ENCODE data around the gene EFNB1. TPM values are rescaled to one million over a fixed set of nuclear protein-coding genes. Genes with fewer than 3 reads are reported as not detected.

EFNB1 gene
- total RNA-seq, 1 donor from 2014 or later: 71.7 TPM

DNA sequence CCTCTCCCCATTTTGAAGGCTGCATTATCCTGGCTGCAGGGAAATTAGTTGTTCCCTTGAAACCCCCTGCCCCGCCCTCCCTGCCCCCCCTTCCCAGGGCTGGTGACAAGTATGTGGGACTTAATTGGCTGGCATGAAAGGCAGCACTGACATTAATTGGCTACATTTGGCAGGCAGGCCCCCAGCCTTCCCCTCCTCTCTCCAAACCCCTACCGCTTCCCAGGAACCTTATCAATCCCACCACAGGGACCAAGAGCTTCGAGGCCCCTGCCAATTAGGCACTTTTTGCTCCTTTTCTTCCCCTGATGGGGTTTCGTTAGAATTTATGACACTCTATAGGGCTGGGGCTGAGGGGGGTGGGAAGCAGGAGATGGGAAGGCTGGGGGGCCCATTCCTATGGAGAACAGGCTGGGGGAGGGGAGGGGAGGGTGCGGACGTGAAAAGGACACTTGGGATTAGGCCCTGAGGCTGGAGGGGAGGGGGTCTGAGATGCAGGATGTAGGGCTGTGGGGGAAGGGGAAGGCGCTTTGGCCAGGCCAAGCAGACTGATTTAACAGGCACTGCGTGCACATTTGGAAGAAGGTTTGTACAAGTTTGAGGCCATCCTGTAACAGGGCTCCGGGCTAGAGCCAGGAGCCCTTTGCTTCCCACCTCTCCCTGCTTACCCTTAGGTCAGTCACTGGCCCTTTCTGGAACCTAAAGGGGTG, 52.2 kb downstream of the EFNB1 start:
- DNase-seq (ENCODE audit: low read depth, low spot score): no peak

DNA sequence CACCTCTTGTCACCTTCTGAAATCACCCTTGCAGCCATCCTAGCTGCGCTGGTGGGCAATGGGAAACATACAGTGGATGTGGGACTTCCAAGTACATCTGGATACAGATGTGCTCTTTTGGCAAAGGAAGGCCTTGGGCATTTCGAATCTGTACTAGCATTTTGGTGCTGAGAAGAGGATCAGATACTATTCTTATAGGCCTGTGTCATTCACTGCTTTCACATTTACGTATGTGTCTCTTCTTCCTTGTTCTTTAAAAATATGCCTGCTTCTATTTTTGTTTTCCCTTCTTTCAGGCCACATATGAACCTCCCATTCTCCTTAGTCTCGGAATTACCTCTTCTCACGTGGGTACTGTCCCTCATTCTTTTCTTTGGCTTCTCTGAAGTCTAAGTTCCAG, 53.1 kb downstream of the EFNB1 start:
- DNase-seq (ENCODE audit: low read depth, low spot score): no peak

DNA sequence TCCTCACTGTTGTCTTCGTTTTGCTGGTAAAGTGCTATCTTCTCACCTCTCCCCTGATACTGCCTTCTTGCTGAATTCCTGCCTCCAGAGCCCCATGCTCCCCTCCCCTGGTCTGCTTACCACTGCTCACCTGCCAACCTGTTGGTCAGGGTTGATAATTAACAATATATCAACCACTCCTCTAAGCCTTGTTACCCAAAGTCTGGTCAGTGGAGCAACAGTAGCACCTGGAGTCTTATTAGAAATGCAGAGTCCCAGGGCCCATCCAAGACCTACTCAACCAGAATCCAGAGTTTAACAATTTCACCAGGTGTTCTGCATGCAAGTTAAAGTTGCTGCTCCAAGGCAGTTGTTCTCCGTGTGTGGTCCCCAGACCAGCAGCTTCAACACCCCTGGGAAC, 55.0 kb downstream of the EFNB1 start:
- DNase-seq (ENCODE audit: low read depth, low spot score): no peak

DNA sequence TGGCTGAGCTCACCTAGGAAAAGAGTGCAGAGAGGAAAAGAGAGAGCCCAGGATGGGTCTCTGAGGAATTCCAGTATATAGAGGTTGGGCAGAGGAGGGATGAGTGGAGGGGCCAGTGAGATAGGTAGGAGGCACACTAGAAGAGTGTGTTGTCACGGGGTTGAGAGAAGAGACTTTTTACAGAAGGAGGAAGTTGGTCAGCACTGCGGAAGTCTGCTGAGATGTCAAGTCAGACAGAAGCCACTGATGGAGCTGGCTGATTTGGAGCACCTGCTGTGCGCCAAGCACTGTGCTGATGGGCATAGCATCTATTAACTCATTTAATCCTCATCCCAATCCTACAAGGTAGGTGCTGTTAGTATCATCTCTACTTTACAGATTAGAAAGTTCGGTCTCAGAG, 60.4 kb downstream of the EFNB1 start:
- DNase-seq (ENCODE audit: low read depth, low spot score): no peak

Other genes starting within 250 kb of the EFNB1 start
- 10.3 and 12.3 TPM in 2 replicates for gene STARD8, start 181.4 kb upstream of the EFNB1 start, total RNA-seq